Nasal cavity respiratory epithelium epithelial cell of viscerocranial mucosa (primary cell): ENCODE measurements around the gene FLRT3. TPM values are rescaled to one million over a fixed set of nuclear protein-coding genes. Genes with fewer than 3 reads are reported as not detected.

Source experiments
- total RNA-seq: library from RNA; depleted of rRNA; stranded (reverse); fragments of >200 nt; gene quantifications from 2 replicates; pipeline ENCODE4 v1.2.3, GENCODE V29; 2014

FLRT3 gene
- total RNA-seq: 34.2 and 44.2 TPM in 2 replicates

GRCh38 chr20:14337400-14338171, at the start of gene FLRT3:
FLRT3 (minus strand) TSS chr20:14337612; CDS start chr20:14327506, 10,106 bp downstream.

